Measurements from ENCODE around the gene TEX26. TPM values are rescaled to one million over a fixed set of nuclear protein-coding genes. Genes with fewer than 3 reads are reported as not detected.

The TEX26 gene
- total and polyA plus RNA-seq, 8 donors = 0.17 to 0.42 (median 0.34) TPM; not detected in 4

GRCh38 chr13:30892966-30893365, 39.5 kb upstream of the TEX26 start:
- WGBS, 2 donors = 21 to 23% methylated on average over 6 of the region's 6 CpGs
- no peak for FAIRE-seq

GRCh38 chr13:30895773-30896172, 36.7 kb upstream of the TEX26 start:
- peak overlapping the region in 1 of 4 donors; percentile 22 for H3K27ac ChIP-seq
- DNase-seq = no peak
- intact Hi-C loops (cut with DNase I) = no loop called here

More at GRCh38 chr13:30892966-30893365, 39.5 kb upstream of the TEX26 start:
- Histone ChIP-seq H3K4me3 (no peak overlapping the region), H3K27me3 (no peaks in the 10 kb centered on the region), H3K4me1 (no peaks in the 10 kb centered on the region), H3K36me3 (no peaks in the 10 kb centered on the region), H3K27ac (no peak overlapping the region), H3K9me3 (no peaks in the 10 kb centered on the region)
- intact Hi-C loops (cut with DNase I) = no loop called here
- ATAC-seq (peak in 1 of 4 donors; percentile 29), DNase-seq (no peak)
- TF ChIP-seq CTCF (IDR thresholded peaks at IDR 0.05) = peak in 1 of 4 donors; percentile 5

GRCh38 chr13:30898070-30898469, 34.4 kb upstream of the TEX26 start:
- DNase-seq = no peak
- Histone ChIP-seq H3K36me3 (no peaks in the 10 kb centered on the region), H3K4me1 (no peaks in the 10 kb centered on the region), H3K9me3 (no peaks in the 10 kb centered on the region), H3K27me3 (peaks cover 0 to 4% (median 0%) of the 10 kb centered on the region in 4 donors), H3K27ac (no peak overlapping the region), H3K4me3 (no peak overlapping the region)
- intact Hi-C loops (cut with DNase I) = no loop called here
- TF ChIP-seq CTCF (IDR thresholded peaks at IDR 0.05) = no peak
- no peak for FAIRE-seq
- ATAC-seq = no peak

More at GRCh38 chr13:30895773-30896172, 36.7 kb upstream of the TEX26 start:
- Histone ChIP-seq H3K4me1 (no peaks in the 10 kb centered on the region), H3K27me3 (no peaks in the 10 kb centered on the region), H3K4me3 (no peak overlapping the region), H3K9me3 (no peaks in the 10 kb centered on the region), H3K36me3 (no peaks in the 10 kb centered on the region)
- FAIRE-seq (no peak), ATAC-seq (peak; percentile 35 to 62 (median 52))
- no peak for TF ChIP-seq CTCF (IDR thresholded peaks at IDR 0.05)
- 51 to 55% methylated on average over 4 of the region's 4 CpGs for WGBS, 2 donors

- TF ChIP-seq CTCF (IDR thresholded peaks at IDR 0.05) = no peak
- FAIRE-seq = no peak
- no peaks in the 10 kb centered on the region for H3K36me3 ChIP-seq
- intact Hi-C loops (cut with DNase I) = no loop called here
- no peak for DNase-seq
- peak in 3 of 4 donors; percentile 61 to 85 (median 67) for ATAC-seq
- WGBS, 2 donors = 53 to 59% methylated on average over 7 of the region's 7 CpGs
- no peaks in the 10 kb centered on the region for H3K4me1 ChIP-seq
- H3K9me3 ChIP-seq = no peaks in the 10 kb centered on the region
- H3K27ac ChIP-seq = peak overlapping the region in 1 of 4 donors; percentile 0
- H3K27me3 ChIP-seq = peaks cover 0 to 4% (median 0%) of the 10 kb centered on the region in 4 donors
- H3K4me3 ChIP-seq = no peak overlapping the region
Observed at GRCh38 chr13:30898678-30899241, 33.7 kb upstream of the TEX26 start.

- Histone ChIP-seq H3K27ac (no peak overlapping the region), H3K36me3 (no peaks in the 10 kb centered on the region), H3K9me3 (no peaks in the 10 kb centered on the region), H3K27me3 (peaks cover 0 to 10% (median 0%) of the 10 kb centered on the region in 4 donors), H3K4me1 (no peaks in the 10 kb centered on the region), H3K4me3 (no peak overlapping the region)
- no peak for DNase-seq
- TF ChIP-seq CTCF (IDR thresholded peaks at IDR 0.05) = no peak
- FAIRE-seq = no peak
- intact Hi-C loops (cut with DNase I) = no loop called here
- 60 to 62% methylated on average over 4 of the region's 4 CpGs for WGBS, 2 donors
- ATAC-seq = no peak
Observed at GRCh38 chr13:30900436-30900835, 32.0 kb upstream of the TEX26 start.
